Measurements from ENCODE around the gene FCRL4. TPM values are rescaled to one million over a fixed set of nuclear protein-coding genes. Genes with fewer than 3 reads are reported as not detected.

FCRL4 gene
- polyA plus RNA-seq, 1 donor: 0.07 TPM

Other genes with a start within 250 kb of the FCRL4 start
- 0.09 TPM for gene FCRL5, start 45.6 kb downstream of the FCRL4 start, polyA plus RNA-seq
- gene FCRL3, start 102.7 kb upstream of the FCRL4 start, polyA plus RNA-seq: 0.22 TPM
- 0.15 TPM for gene FCRL2, start 179.0 kb upstream of the FCRL4 start, polyA plus RNA-seq
- 0.52 TPM for gene FCRL1, start 222.0 kb upstream of the FCRL4 start, polyA plus RNA-seq
- 0.13 TPM for gene CD5L, start 243.7 kb upstream of the FCRL4 start, polyA plus RNA-seq